ENCODE results near the gene ACAP1. TPM values are rescaled to one million over a fixed set of nuclear protein-coding genes. Genes with fewer than 3 reads are reported as not detected.
"Not testable (repeated sequence)": the region's sequence is repeated elsewhere in the genome, so short reads cannot be mapped to it uniquely, and the experiment has no call there.

ACAP1 gene
- polyA plus RNA-seq, 3 donors = 7.0 to 10.2 (median 9.8) TPM

DNA sequence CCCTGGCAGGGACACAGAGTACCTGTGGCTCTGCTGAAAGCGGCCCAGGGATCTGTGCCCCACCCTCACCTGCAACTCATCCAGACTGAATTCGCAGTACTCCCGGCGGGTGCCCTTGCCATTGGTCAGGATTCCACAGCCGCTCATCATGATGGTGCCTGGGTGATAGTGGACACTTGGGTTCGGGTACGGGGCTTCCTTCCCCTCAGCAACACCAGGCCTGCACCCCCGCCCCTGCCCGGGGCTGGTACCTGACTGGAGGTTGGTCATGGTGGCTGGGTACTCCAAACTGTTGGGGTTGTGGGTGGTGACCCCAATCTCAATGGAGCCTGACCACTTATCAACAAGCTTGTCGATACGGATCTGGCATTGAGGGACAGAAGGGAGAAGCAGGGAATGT lies 10.1 kb upstream of the ACAP1 start:
- DNase-seq = no peak

DNA sequence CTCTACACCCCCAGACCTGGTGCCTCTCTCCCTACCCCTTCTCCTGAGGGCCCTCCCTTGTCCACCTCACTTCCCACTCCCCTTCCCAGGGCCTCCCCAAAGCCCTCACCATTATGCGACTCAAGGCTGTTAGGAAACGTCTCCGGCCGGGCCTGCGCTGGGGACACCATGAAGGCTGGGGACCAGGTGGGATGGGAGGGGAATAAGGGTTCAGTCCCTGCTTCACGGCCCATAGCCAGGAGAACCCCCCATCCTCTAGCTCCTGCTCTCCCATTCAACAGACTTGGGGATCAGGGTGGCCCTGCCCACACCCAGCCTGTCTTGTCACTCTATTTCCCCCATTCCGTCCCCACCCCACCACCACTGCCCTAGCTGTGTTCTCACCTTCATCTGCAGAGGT lies 9.3 kb upstream of the ACAP1 start:
- no peak for DNase-seq

DNA sequence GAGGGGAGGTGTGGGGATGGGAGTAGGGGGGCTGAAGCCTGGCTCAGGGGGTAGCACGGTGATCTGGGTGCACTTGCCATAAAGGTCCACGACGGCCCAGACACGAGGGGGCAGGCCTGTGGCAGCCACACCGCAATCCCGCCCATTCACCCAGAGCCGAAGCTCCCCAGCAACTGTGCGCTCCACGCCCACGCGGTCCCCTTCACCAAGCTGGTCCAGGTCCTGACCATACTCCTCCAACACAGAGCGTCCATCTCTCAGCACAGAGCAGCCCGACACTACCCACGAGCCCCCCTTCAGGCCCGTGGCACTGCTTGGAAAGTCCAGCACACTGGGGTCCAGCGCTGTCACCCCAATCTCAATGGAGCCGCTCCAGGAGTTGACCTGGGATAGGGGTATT lies 8.8 kb upstream of the ACAP1 start:
- DNase-seq = no peak

DNA sequence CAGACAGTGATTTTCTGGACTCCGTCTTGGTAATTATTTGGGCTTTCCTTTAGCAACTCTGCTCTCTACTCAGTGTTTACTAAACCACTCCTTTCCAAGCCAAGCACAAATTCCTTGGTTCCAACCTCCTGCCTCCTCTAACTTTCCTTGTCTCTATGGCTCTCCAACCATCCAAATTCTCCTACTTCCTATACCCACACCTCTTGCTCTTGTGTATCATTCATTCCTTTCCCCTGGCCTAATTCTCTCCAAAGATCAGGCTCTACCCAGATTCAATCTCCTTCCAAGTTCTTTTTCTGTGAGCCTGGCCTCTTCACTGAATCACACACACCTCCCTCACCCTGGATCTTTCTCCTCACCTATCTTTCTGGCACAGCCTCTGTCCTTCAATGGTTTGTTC lies 8.3 kb upstream of the ACAP1 start:
- no peak for DNase-seq

DNA sequence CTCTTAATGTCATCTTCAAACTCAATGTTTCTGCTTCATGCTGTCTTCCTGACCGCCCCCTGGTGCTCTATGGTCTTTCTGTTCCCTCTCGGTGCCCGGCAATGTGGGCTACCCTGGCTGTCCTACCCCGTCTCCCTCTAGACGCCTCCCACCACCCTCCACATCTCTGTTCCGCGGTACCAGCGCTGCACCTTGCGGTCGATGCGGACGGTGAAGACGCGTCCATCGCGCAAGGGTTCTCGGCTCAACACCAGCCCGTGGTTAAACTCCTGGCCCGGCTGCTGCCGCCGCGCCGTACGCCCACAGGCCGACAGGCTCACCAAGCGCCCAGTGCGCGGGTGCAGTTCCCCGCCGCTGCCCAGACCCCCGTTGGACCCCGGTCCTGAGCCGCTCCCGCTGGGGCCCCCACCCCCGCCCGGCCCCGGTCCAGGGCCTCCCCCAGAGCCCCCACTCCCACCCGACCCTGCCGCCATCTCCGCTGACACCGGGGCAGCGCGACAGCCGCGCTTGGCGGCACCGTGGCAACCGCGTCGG lies 7.4 kb upstream of the ACAP1 start, which contains the start of gene NEURL4:
TSS of gene NEURL4 (minus strand) at position 496 of the 534 bp plus-strand sequence. CDS start at position 473, 23 bp downstream.
- no peak for DNase-seq

DNA sequence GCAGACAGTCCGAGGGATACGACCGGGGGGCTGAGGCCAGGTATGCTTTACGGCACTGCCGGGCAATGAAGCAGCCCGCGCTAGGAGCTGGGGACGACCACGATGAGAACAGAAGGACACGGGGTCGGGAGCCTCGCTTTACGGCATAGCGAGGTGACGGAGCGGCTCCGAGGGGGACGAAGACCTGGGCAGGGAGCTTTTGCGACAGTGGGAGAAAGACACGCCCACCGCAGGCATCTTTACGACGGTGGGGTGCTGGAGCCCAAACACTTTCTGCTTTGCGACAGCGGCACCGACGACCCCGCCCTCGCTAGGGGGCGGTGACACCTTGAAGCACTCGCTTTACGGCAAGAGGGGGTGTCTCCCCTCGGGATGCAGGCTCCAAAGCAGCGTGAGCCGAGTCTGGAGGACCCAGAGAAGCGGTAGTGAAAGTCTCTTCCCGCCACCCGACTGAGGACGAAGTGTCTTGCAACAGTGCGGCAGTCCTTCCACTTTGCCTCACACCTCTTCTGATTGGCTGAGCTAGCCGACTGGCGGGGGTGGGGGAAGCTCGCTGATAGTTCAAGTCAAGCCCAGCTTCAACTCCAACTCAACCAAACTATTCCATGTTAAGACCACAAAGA lies 6.8 kb upstream of the ACAP1 start:
- peak; percentile 99 for DNase-seq

DNA sequence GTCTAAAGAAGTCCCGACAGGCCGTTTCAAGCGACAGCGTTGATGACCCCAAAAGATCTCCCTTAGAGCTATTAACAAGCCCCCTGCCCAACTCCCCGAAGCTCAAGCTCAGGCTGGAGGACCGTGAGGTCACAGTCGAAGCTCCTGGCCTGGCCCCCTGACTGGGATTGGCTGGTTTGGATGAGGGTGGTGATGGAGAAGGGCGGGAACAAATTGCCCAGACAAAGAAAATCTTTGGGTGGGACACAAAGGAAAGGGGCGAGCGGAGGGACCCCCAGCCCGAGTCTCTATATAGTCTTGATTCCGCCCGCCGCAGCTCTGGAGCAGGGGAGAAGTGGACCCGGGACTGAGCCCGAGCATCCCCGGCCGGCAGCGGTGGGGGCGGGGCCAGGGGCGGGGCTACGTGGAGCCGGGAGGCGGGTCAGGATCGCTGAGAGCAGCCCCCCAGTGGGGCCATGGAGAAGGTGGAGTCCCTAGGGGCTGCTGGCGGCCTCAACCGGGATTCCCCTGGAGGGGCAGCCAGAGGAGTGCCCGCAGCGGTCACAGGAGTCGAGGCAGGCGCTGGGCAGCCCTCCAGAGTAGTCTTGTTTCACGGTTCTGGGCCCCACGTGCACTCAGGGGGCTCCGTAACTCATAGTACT lies 6.2 kb upstream of the ACAP1 start:
- DNase-seq = peak; percentile 86

DNA sequence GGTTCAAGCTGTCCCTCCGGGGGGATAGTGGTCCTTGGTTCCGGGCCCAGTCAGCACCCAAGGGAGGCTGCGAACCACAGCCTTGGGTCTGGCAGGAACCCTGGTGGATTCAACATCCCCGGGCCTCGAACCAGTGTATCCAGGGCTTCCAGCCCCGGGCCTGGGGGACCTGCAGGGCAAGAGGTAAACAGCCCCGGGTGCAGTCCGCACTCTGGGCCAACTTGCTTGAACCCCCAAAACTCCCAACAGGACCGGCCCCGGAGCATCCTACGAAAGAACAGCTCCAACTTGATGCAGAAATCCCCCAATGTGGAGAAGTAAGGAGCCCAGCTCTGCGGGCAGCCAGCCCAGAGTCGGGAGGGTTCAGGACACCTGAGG lies 5.7 kb upstream of the ACAP1 start:
- DNase-seq = no peak

DNA sequence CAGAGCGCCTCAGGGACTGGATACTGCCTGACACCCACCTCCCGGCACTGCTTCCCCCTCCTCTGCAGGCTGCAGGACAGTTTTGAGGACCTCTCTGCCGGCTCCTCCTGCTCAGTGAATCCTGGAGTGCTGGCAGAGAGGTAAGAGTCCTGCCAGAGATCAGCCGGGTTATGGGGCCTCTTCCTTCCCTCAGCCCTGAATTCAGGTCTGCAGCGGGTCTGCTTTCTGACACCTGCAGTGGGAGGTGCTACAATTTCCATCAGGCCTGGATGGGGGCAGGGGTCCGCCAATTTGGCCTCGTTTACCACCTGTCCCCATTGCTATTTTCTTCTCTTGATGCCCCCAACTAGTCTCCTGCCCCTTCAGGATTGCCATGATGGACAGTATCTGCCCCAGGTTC lies 4.2 kb upstream of the ACAP1 start:
- no peak for DNase-seq

DNA sequence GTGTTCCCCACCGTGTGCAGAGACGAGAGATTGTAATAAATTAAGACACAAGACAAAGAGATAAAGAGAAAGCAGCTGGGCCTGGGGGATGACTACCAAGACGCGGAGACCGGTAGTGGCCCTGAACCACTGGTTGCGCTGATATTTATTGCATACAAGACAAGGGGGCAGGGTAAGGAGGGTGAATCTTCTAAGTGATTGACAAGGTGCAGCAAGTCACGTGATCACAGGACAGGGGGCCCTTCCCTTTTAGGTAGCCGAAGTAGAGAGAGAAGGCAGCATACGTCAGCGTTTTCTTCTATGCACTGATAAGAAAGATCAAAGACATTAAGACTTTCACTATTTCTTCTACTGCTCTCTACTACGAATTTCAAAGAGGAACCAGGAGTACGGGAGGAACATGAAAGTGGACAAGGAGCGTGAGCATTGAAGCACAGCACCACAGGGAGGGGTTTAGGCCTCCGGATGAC lies 3.7 kb upstream of the ACAP1 start:
- not testable (repeated sequence) for DNase-seq

DNA sequence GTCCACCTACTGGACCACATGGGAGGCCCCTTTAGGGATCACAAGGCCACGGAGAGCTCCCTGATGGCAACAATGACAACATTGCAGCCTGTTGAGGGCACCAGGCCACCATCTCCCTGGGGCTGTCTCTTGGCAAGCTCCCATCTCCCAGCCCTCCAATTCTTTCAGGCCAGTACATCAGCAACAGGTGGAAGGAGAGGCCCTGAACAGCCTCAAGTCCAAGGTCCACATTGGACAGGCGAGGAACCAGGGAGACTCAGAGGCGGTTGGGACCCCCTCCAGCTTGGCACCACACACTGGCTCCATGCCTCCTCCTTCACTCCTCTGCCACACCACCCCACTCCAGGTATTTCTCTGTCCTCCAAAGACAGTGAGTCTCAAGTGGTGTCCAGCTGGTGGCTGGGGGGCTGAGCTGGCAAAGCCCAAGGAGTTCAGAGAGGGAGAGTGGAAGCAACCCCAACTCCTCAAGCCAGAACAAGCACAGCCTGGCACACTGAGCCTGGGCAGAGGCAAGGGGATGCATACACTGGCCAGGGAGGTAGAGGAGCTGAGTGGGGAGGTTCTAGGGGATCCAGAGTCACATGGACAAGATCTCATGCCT lies 1.3 kb upstream of the ACAP1 start:
- DNase-seq = no peak

DNA sequence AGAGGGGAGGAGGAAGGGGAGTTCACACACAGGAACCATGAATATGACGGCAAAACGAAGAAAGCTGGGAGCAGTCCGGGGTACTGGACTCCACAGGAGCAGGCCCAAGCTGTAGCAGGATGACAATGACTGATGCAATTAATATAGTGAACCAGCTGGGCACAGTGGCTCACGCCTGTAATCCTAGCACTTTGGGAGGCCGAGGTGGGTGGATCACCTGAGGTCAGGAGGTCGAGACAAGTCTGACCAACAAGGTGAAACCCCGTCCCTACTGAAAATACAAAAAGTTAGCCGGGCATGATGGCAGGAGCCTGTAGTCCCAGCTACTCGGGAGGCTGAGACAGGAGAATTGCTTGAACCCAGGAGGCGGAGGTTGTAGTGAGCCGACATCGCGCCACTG lies 564 bp upstream of the ACAP1 start:
- DNase-seq = not testable (repeated sequence)

DNA sequence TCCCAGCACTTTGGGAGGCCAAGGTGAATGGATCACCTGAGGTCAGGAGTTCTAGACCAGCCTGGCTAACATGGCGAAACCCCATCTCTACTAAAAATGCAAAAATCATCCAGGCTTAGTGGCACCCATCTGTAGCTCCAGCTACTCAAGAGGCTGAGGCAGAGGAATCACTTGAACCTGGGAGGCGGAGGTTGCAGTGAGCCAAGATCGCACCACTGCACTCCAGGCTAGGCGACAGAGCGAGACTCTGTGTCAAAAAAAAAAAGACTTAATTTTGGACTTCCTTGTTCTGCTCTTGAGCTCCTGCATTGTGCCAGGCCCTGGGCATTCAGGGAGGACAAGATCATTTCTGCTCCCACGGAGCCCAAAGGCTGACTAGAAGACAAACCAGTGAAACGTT lies 1.3 kb downstream of the ACAP1 start:
- DNase-seq = not testable (repeated sequence)

DNA sequence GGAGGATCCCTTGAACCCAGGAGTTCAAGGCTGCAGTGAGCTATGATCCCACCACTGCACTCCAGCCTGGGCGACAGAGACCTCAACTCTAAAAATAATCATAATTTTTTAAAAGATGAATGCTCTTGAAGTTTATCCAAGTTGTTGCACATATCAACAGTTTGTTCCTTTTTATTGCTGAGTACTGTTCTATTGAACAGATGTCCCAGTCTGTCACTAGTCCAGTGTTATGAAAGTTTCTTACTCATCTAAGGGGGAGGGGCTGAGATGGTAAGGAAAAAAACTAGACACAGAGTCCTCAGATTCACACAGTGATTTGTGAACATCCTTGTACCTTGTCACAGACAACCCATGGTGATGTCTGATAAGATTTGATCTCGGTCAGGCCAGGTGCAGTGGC lies 3.9 kb downstream of the ACAP1 start:
- no peak for DNase-seq

DNA sequence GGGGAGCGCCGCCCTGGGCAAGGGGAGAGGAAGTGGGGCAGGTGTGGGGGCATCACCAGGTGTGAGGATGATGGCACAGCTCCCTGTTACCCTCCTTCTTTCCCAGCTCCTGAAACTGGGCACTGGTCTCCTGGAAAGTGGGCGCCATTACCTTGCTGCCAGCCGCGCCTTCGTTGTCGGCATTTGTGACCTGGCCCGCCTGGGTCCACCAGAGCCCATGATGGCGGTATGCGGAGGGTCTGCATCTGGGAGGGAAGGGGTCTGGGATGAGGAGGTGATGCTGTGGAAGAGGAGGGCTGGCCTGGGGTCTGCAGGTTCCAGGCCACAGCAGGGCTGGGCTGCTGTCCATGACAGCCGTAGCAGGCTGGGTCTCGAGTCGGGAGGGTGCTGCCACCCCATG lies 5.5 kb downstream of the ACAP1 start:
- DNase-seq = no peak

DNA sequence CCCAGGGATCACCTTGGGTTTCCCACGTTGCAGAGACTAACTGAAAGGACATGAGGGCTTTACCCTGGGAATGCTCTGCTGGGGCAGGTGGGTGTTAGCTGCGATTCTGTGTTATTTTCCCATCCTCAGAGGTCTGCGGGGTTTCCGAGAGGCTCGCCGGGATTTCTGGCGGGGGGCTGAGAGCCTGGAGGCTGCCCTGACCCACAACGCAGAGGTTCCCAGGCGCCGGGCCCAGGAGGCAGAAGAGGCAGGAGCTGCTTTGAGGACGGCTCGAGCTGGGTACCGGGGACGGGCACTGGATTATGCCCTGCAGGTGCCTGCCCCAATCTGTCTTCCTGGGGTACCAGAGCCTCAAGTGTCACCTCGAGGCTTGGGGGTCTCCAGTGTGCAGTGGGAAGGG lies 6.9 kb downstream of the ACAP1 start:
- DNase-seq = no peak

DNA sequence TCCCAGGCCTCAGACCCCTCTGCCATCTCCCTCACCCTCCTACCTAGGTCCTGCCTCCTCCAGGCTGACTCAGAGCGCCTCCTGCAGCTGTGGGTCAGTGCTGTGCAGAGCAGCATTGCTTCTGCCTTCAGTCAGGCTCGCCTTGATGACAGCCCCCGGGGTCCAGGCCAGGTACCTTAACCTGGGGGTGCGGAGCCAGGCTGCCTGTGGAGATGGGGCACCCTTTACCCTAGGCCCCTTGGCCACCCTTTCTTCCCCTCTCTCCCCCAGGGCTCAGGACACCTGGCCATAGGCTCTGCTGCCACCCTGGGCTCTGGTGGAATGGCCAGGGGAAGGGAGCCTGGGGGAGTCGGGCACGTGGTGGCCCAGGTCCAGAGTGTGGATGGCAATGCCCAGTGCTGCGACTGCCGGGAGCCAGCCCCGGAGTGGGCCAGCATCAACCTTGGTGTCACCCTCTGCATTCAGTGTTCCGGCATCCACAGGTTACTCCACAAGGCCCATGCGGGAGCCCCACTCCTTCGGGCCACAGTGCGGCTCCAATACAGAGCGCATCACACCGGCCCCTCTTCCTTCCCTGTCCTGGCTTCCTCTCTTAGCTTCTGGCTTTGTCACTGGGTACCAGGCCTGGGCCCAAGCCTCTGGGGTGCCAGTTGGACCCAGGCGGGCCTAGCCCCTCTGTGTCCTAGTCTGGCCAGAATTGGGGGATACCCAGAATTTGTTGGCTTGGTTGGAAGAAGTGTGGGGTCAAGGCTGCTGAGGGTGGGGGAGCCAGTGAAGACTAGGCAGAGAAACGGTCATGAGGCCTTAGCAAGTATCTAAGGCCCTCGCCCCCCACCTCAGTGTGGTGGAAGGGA lies 10.7 kb downstream of the ACAP1 start:
- no peak for DNase-seq

DNA sequence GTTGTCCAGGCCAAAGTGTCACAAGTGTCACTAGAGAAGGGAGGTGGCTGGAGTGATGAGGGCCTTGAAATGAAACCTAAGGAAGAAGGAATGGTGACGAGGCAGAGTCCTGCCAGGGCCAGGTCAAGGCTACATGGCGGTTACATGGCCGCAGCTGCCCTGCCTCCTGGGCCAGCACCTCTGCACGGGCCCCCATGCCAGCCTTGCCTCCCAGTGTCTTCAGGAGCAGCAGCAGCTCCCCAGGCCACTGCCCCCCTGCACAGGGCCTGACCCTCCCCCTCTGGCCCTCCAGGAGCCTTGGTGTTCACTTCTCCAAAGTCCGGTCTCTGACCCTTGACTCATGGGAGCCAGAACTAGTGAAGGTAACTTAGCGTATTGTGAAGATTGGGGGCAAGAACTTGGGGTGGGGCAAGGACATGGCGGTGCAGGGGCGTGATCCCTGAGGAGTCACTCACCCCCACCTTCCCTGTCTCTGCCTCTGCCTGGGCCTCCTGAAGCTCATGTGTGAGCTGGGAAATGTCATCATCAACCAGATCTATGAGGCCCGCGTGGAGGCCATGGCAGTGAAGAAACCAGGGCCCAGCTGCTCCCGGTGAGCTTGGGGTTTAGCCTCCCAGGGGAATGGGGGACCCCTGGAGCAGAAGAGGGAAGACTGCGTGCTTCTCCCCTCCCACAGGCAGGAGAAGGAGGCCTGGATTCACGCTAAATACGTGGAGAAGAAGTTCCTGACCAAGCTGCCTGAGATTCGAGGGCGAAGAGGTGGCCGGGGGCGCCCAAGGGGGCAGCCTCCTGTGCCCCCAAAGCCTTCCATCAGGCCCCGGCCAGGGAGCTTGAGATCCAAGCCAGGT lies 11.5 kb downstream of the ACAP1 start:
- no peak for DNase-seq

DNA sequence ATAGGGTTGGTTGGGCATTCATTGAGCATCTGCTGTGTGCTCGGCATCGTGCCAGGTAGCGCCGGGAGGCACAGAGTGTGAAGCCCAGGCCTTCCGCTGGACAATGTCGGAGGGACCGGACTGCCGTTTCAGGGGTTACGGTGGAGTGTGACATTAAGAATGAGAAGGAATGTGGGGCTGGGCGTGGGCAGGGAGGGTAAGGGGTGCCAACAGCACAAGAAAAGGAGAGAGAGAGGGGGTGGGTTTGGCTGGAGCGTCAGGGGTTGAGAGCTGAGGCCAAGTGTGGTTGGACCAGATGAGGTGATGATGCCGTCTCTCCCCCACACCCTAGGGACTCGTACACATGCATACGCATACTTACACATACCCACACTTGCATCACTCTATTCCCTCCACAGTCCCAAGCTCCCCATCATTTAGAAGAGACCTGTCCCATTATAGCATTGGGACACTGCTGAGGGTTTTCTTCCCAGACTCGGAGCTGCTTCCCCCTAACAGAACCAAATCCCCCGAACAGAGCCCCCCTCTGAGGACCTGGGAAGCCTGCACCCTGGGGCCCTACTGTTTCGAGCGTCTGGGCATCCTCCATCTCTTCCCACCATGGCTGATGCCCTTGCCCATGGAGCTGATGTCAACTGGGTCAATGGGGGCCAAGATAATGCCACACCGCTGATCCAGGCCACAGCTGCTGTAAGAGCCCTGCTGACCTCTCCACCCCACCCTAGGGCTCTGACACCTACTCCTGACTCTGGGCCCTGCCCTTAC lies 12.3 kb downstream of the ACAP1 start:
- no peak for DNase-seq
